ENCODE results near the gene BPIFA1.

DNA sequence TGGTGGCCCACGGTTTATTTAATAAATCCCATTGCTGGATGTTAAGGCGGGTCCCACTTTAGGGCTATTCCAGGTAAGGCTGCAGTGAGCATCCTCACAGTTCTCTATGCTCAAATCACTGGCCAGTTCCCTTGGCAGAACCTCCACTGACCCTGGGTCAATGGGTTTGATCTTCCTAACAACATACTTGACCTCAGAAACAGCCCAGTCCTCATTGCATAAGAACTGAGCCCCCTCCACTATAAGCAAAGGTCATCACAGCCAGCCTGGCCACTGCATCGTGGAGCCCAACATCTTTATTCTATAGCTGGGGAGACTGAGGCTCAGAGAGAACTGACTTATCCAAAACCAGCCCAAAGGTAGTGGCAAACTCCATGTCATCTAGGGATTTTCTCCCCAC, 42.9 kb downstream of the BPIFA1 start:
- no peak for TF ChIP-seq SUZ12 (IDR thresholded peaks at IDR 0.05; ENCODE audit: extremely low read depth, insufficient read depth, insufficient read length)
- no peak for TF ChIP-seq ZNF274 (IDR thresholded peaks at IDR 0.05; ENCODE audit: low read depth, low read length)
- TF ChIP-seq YY1 (IDR thresholded peaks at IDR 0.05; ENCODE audit: insufficient read depth, insufficient read length): no peak

Measured in NT2/D1 (cell line).